Activated T-helper 9 cell treated with anti-CD3 and anti-CD28 coated beads, Interleukin-2, amount 50 U/mL, for 16 hours (primary cell): ENCODE measurements around the gene RPN1.
"Not testable (repeated sequence)": the region's sequence is repeated elsewhere in the genome, so short reads cannot be mapped to it uniquely, and the experiment has no call there.

Experiments
- DNase-seq: peaks from one replicate; pipeline ENCODE4 v3.0.0-alpha.2; 2020; ENCODE audit warnings: low read depth

Gene RPN1

GRCh38 chr3:128609294-128609693, 41.3 kb downstream of the RPN1 start:
- no peak for DNase-seq

- no peak for DNase-seq
These were observed 42.9 kb downstream of the RPN1 start for GRCh38 chr3:128607710-128608048.

GRCh38 chr3:128606094-128606493, 44.5 kb downstream of the RPN1 start:
- DNase-seq = no peak

- no peak for DNase-seq
These were observed 45.2 kb downstream of the RPN1 start for GRCh38 chr3:128605091-128606046.

GRCh38 chr3:128603811-128604775, 46.5 kb downstream of the RPN1 start:
- no peak for DNase-seq

GRCh38 chr3:128603313-128603712, 47.3 kb downstream of the RPN1 start:
- no peak for DNase-seq

GRCh38 chr3:128598884-128599664, 51.5 kb downstream of the RPN1 start:
- no peak for DNase-seq

- DNase-seq = no peak
These were observed 52.7 kb downstream of the RPN1 start for GRCh38 chr3:128597900-128598299.

GRCh38 chr3:128592864-128593263, 57.8 kb downstream of the RPN1 start:
- no peak for DNase-seq

GRCh38 chr3:128591738-128592426, 58.7 kb downstream of the RPN1 start:
- no peak for DNase-seq

GRCh38 chr3:128590948-128591347, 59.7 kb downstream of the RPN1 start:
- no peak for DNase-seq

- not testable (repeated sequence) for DNase-seq
These were observed 60.6 kb downstream of the RPN1 start for GRCh38 chr3:128589985-128590384.

- no peak for DNase-seq
These were observed 62.5 kb downstream of the RPN1 start for GRCh38 chr3:128588147-128588546.

- DNase-seq = no peak
These were observed 63.2 kb downstream of the RPN1 start for GRCh38 chr3:128587391-128587790.

GRCh38 chr3:128586932-128587331, 63.7 kb downstream of the RPN1 start:
- not testable (repeated sequence) for DNase-seq

- DNase-seq = not testable (repeated sequence)
These were observed 64.2 kb downstream of the RPN1 start for GRCh38 chr3:128586391-128586790.

GRCh38 chr3:128585974-128586373, 64.6 kb downstream of the RPN1 start:
- DNase-seq = no peak

- no peak for DNase-seq
These were observed 65.4 kb downstream of the RPN1 start for GRCh38 chr3:128585189-128585588.

- DNase-seq = no peak
These were observed 66.1 kb downstream of the RPN1 start for GRCh38 chr3:128584412-128585020.

- no peak for DNase-seq
These were observed 69.1 kb downstream of the RPN1 start for GRCh38 chr3:128581566-128581965.

GRCh38 chr3:128579927-128580326, 70.7 kb downstream of the RPN1 start:
- no peak for DNase-seq
